Heart right ventricle (tissue), 16 donors: Measurements from ENCODE around the gene CCNC. TPM values are rescaled to one million over a fixed set of nuclear protein-coding genes. Genes with fewer than 3 reads are reported as not detected.

Experiments used
- ATAC-seq, 8 donors: fragments of 200-7000 bp; cut with Tn5 transposase; one replicate each; pipeline ENCODE4 v1.9.1; 2020; ENCODE audit warnings: mild to moderate bottlenecking in 8 of 8, moderate library complexity in 8 of 8, moderate number of reproducible peaks in 1 of 8
- DNase-seq, 2 donors: peaks; one replicate each; pipeline ENCODE4 v3.0.0-alpha.2; 2020
- H3K27ac ChIP-seq, 10 donors: fragments of 200-600 bp; sonication (generic) in 2 of 10; one replicate each; pipeline versions ENCODE4 v1.5.0 to v1.8.0; 2020 to 2022; ENCODE audit warnings: mild to moderate bottlenecking in 3 of 10
- H3K27me3 ChIP-seq, 7 donors: fragments of 200-600 bp; one replicate each; pipeline ENCODE4 v1.8.0; 2021 to 2022; ENCODE audit warnings: mild to moderate bottlenecking in 2 of 7
- H3K36me3 ChIP-seq, 9 donors: fragments of 200-600 bp; sonication (generic) in 1 of 9; one replicate each; pipeline versions ENCODE4 v1.5.0 to v1.8.0; 2020 to 2022; ENCODE audit warnings: mild to moderate bottlenecking in 2 of 9
- H3K4me1 ChIP-seq, 9 donors: fragments of 200-600 bp; sonication (generic) in 1 of 9; one replicate each; pipeline versions ENCODE4 v1.5.0 to v1.8.0; 2020 to 2022; ENCODE audit warnings: mild to moderate bottlenecking in 4 of 9
- H3K4me3 ChIP-seq, 10 donors: fragments of 200-600 bp; sonication (generic) in 2 of 10; one replicate each; pipeline versions ENCODE4 v1.5.0 to v1.8.0; 2020 to 2022; ENCODE audit warnings: mild to moderate bottlenecking in 7 of 10, moderate library complexity in 2 of 10
- H3K9me3 ChIP-seq, 11 donors: fragments of 200-600 bp in 10 of 11; sonication (generic) in 2 of 11; one replicate each; pipeline versions ENCODE4 v1.5.0 to v1.8.0; 2013 to 2022; ENCODE audit warnings: mild to moderate bottlenecking in 2 of 11, control low read depth in 1 of 11, moderate library complexity in 1 of 11
- CTCF ChIP-seq, 9 donors: fragments of 200-600 bp; sonication (generic) in 2 of 9; IDR thresholded peaks; one replicate each; pipeline versions ENCODE4 v1.5.0 to v1.8.0; 2021 to 2022; ENCODE audit warnings: antibody characterized with exemption in 9 of 9, mild to moderate bottlenecking in 5 of 9, moderate library complexity in 1 of 9
- WGBS, 2 donors: extraction: QIAGEN DNeasy Blood & Tissue Kit; methylation state at CpG; one replicate each; pipeline ENCODE4 v1.1.7; 2013; ENCODE audit warnings: inconsistent platforms in 1 of 2; 5-methylcytosine and 5-hydroxymethylcytosine counted together
- intact Hi-C, 10 donors: fragments of 100-400 bp; cut with DNase I; formaldehyde crosslinking; loops; one replicate each; pipeline versions ENCODE4 v1.11.1 to v1.14.2; 2022
- polyA plus RNA-seq, 2 donors: library from polyadenylated mRNA; stranded (reverse); fragments of 200-250 nt; gene quantifications; one replicate each; pipeline ENCODE4 v1.2.3, GENCODE V29; 2013
- total RNA-seq, 10 donors: library from RNA; stranded (reverse); fragmentation: NEBNext Ultra II Directional in 3 of 10; extraction: Animal tissue kit (Norgen Biotek cat#: 25700) in 3 of 10; gene quantifications; one replicate each; pipeline versions ENCODE4 v1.2.1 to v1.2.4, GENCODE V29; 2021 to 2023
- donor health status: Arrhythmogenic right ventricular cardiomyopathy.
- donor health status: ischemic (EF 13 %, LVEDD 7.1; RV severe dilation, severe dysfunction).
- donor health status: healthy with polysubstance abuse.
- donor health status: DM: no; HTN: yes; CAD: no.
- donor health status: DM: no; HTN: no; CAD: no.
- donor health status: ischemic (EF 25% LVEDD 6.9; RV normal size, moderate dysfunction).
- donor health status: ischemic (EF 25% LVEDD 5.7; RV mildly dilated, moderate dysfunction).
- donor health status: healthy.
- donor health status: DM: yes; HTN: yes; CAD: no.
- donor health status: Ischemic cardiomyopathy.
- donor health status: ischemic (EF 35%, LVEDD 5.7; RV mildly dilated, moderate dysfunction).
- donor health status: nonischemic (EF 11% LVEDD 7.7; RV severe dilation, severe dysfunction).
- donor health status: DM: yes; HTN: yes; CAD: no.
- donor health status: PGD.
- donor health status: ischemic (EF 29% LVEDD 5.4; RV normal size, mild dysfunction).
- donor health status: nonischemic (EF 23%, LVEDD 6.1; RV moderate dilation, normal function).

The CCNC gene
- total and polyA plus RNA-seq, 12 donors, result 14.2 to 26.6 (median 18.6) TPM

- DNase-seq (no peak), ATAC-seq (no peak)
- Histone ChIP-seq H3K4me3 (no peak overlapping the region), H3K9me3 (peaks cover 0 to 11% (median 0%) of the 10 kb centered on the region in 11 donors), H3K4me1 (peaks cover 0 to 45% (median 27%) of the 10 kb centered on the region in 9 donors), H3K36me3 (no peaks in the 10 kb centered on the region), H3K27ac (no peak overlapping the region), H3K27me3 (peaks cover 29 to 91% (median 82%) of the 10 kb centered on the region in 7 donors)
- WGBS, 2 donors, result 33 to 43% methylated on average over 10 of the region's 10 CpGs
- intact Hi-C loops, result loop anchor here in 4 of 10 donors (5.0 to 10.0 kb wide), 2 partner anchors 155 to 157 kb away; no protein-coding TSS in a partner anchor
- no peak for TF ChIP-seq CTCF (IDR thresholded peaks at IDR 0.05)
Observed at GRCh38 chr6:99589907-99590493, 21.5 kb upstream of the CCNC start.

- TF ChIP-seq CTCF (IDR thresholded peaks at IDR 0.05), result no peak
- WGBS, 2 donors, result 5 to 8% methylated on average over 21 of the region's 21 CpGs
- intact Hi-C loops, result loop anchor here in 3 of 10 donors (5.0 to 10.0 kb wide), 2 partner anchors 156 to 158 kb away; no protein-coding TSS in a partner anchor
- Histone ChIP-seq H3K4me1 (peaks cover 0 to 45% (median 27%) of the 10 kb centered on the region in 9 donors), H3K9me3 (peaks cover 0 to 4% (median 0%) of the 10 kb centered on the region in 11 donors), H3K36me3 (no peaks in the 10 kb centered on the region), H3K27ac (no peak overlapping the region), H3K4me3 (peak overlapping the region; percentile 12 to 70 (median 56)), H3K27me3 (peaks cover 29 to 88% (median 75%) of the 10 kb centered on the region in 7 donors)
- ATAC-seq, result peak in 5 of 8 donors; percentile 20 to 64 (median 20)
- no peak for DNase-seq
Observed at GRCh38 chr6:99589290-99589672, 20.8 kb upstream of the CCNC start.

GRCh38 chr6:99588618-99589289 is 20.3 kb upstream of the CCNC start:
- no peak overlapping the region for H3K27ac ChIP-seq
- H3K4me3 ChIP-seq, result peak overlapping the region; percentile 12 to 70 (median 56)
- no peaks in the 10 kb centered on the region for H3K9me3 ChIP-seq
- WGBS, 2 donors, result 0 to 1% methylated on average over 52 of the region's 52 CpGs
- peaks cover 29 to 86% (median 70%) of the 10 kb centered on the region in 7 donors for H3K27me3 ChIP-seq
- no peaks in the 10 kb centered on the region for H3K36me3 ChIP-seq
- H3K4me1 ChIP-seq, result peaks cover 0 to 45% (median 27%) of the 10 kb centered on the region in 9 donors
- peak in 7 of 9 donors; percentile 42 to 63 (median 52) for TF ChIP-seq CTCF (IDR thresholded peaks at IDR 0.05)
- intact Hi-C loops, result loop anchor here in 3 of 10 donors (5.0 to 10.0 kb wide), 2 partner anchors 156 to 159 kb away; no protein-coding TSS in a partner anchor
- ATAC-seq, result peak; percentile 86 to 97 (median 92)
- DNase-seq, result peak; percentile 26 to 57

GRCh38 chr6:99587792-99588191 is 19.3 kb upstream of the CCNC start:
- Histone ChIP-seq H3K36me3 (no peaks in the 10 kb centered on the region), H3K4me3 (no peak overlapping the region), H3K27ac (no peak overlapping the region), H3K9me3 (no peaks in the 10 kb centered on the region), H3K4me1 (peaks cover 0 to 35% (median 27%) of the 10 kb centered on the region in 9 donors), H3K27me3 (peaks cover 21 to 81% (median 60%) of the 10 kb centered on the region in 7 donors)
- DNase-seq (no peak), ATAC-seq (no peak)
- 80 to 82% methylated on average over 4 of the region's 4 CpGs for WGBS, 2 donors
- intact Hi-C loops, result loop anchor here in 3 of 10 donors (5.0 to 10.0 kb wide), 2 partner anchors 157 to 160 kb away; no protein-coding TSS in a partner anchor
- TF ChIP-seq CTCF (IDR thresholded peaks at IDR 0.05), result no peak
